22Rv1 (cell line): ENCODE data around the gene SLC35A2.

Source experiments
- ZFX ChIP-seq: fragments of 450-650 bp; IDR thresholded peaks from 2 replicates; pipeline ENCODE4 v1.6.1; 2017; ENCODE audit warnings: antibody characterized with exemption, borderline replicate concordance
- TF ChIP-seq, protein P1 (sequence below): fragments of 450-650 bp; IDR thresholded peaks from 2 replicates; pipeline ENCODE4 v1.5.1; 2017; ENCODE audit warnings: mild to moderate bottlenecking

- TF ChIP-seq, protein P1, sequence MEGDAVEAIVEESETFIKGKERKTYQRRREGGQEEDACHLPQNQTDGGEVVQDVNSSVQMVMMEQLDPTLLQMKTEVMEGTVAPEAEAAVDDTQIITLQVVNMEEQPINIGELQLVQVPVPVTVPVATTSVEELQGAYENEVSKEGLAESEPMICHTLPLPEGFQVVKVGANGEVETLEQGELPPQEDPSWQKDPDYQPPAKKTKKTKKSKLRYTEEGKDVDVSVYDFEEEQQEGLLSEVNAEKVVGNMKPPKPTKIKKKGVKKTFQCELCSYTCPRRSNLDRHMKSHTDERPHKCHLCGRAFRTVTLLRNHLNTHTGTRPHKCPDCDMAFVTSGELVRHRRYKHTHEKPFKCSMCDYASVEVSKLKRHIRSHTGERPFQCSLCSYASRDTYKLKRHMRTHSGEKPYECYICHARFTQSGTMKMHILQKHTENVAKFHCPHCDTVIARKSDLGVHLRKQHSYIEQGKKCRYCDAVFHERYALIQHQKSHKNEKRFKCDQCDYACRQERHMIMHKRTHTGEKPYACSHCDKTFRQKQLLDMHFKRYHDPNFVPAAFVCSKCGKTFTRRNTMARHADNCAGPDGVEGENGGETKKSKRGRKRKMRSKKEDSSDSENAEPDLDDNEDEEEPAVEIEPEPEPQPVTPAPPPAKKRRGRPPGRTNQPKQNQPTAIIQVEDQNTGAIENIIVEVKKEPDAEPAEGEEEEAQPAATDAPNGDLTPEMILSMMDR: no peak
- no peak for TF ChIP-seq ZFX
Observed at GRCh38 chrX:48918301-48918642, 6.8 kb upstream of the SLC35A2 start.
